GM19193 (cell line): ENCODE data around the gene SMARCAD1.

ENCODE experiments used
- POLR2A ChIP-seq: IDR thresholded peaks from 4 replicates; pipeline ENCODE4 v1.6.1; 2011; ENCODE audit not compliant: insufficient read depth, insufficient read length; ENCODE audit errors: extremely low read depth

SMARCAD1 gene

DNA sequence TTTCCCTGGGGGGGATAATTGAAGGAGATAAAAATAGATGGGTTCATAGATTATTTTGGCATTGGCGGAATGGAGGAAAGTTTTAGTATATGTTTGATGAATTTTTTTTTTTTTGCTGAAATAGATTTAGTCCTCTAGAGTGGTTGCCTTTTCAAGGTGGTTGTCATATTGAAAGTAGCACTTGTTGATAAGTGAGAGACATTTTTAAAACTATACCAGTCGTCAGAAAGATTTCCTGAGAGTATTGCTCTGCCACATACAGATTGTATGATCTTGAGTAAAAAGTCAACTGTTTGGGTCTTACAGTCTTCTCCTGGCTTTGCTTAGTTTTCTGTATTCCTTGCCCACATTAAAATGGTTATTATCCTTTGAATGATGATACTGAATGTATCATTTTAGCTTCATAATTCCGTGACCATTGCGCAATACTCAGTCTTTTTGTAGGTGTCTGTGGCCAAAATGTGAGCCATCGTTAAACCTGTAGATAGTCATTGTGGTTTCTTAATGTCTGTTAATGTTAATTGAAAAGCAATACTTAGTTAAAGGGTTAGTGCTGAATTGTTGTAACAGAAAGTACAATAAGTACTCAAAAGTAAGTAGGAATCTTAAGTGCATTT is 7.1 kb downstream of the SMARCAD1 start:
- TF ChIP-seq POLR2A: no peak

DNA sequence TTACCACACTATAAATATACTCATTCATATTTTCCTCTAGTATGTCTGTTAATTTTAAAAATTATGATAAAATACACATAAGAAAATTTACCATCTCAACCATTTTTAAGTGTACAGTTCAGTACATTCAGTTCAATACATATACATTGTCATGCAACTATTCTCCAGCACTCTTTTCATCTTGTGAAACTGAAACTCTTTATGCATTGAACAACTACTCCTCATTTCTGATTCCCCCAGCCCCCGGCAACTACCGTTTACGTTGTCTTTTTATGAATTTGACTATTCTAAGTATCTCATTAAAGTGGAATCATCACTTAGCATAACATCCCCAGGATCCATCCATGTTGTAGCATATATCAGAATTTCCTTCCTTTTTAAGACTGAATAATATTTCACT is 8.7 kb downstream of the SMARCAD1 start:
- TF ChIP-seq POLR2A: no peak

DNA sequence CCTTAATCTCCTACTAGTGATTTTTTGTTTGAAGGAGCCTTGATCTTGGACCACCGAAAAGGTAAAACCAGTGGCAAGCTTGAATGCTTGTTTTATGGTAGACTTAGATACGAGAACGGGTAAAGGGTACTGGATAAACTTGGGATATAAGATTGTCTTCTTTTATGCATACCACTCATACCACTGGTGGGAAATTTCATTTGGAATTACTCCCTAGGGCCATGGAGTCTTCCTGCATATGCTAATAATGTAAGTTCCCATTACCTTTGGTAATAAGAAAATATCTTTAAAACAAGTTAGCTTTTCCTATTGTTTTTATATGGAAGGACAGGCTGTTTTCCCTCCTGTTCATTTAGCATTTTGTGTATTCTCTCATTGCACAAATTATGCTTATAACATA is 11.7 kb downstream of the SMARCAD1 start:
- TF ChIP-seq POLR2A: no peak

DNA sequence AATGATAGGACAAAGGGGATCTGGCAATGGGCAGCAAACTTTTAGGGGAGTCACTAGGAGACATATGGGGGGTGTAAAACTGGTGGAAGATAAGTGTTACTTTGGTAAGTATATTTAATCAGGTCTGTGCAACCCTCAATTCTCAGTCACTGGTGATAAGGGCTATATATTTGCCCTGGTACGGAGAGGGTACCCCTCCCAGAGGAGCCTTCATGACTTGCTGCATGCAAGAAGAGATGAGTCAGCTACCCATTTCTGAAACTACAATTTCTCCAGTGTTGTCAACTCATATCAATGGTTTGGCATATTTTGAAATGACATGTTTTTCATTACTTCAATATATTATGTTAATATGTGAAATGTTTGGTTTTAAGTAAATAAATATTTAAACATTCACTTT is 14.3 kb downstream of the SMARCAD1 start:
- no peak for TF ChIP-seq POLR2A

DNA sequence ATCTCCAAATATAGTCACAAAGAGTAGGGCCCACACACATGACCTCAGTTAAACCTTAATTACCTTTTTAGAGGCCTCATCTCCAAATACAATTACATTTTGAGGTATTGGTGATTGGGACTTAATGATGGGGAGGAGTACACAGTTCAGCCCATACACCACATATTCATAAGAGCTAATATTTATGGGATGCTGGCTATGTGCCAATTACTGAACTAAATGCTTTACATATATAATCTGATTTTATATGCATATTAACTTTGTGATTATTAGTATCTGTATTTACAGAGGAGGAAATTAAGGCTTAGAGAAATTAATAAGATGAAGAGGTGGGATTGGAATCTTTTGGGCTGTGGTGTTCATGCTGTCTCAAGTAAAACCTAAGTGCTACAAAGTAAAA is 17.8 kb downstream of the SMARCAD1 start:
- TF ChIP-seq POLR2A: no peak

DNA sequence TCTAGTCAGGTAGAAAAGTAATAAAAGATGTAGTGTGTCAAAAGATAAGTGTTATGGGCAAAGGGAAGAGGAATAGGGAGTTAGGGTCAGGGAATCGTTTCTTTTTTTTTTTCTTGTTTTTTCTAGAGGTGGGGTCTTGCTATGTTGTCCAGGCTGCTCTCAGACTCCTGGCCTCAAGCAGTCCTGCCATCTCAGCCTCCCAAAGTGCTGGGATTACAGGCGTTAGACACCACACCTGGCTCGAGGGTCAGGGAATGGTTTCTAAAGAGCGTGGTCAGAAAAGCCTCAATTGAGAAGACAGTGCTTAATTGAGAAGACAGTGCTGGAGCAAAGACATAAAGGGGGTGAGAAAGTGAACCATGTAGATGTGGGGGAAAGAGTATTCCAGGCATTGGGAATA is 19.1 kb downstream of the SMARCAD1 start:
- no peak for TF ChIP-seq POLR2A

DNA sequence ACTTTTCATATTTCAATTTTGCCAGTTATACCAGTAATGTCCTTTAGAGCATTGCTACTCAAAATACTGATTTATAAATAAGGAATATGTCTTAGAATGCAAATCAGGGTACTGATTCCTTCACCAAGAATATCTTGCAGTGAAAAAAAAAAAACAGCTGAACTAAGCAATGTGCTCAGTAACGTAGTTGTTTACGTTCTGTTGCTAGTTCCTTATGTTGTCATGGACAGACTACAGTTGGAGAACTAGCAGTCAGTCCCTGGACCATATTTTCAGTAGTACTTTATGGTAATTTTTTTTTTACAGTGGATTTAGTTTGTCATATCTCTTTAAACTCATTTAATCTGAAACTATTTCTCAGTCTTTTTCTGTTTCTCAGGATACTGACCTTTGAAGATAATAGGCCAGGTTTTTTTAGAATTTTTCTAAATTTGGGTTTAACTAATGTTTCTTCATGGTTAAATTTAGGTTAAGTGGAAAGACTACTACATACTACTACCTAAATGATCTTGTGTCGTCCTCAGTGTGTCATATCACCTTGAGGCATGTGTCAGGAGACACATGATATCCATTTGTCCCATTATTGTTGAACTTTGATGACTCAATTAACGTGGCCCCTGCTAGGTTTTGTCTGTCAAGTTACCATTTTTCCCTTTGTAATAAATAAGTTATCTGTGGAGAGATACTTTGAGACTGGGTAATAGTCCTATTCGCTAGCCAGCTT is 21.0 kb downstream of the SMARCAD1 start:
- TF ChIP-seq POLR2A: no peak

DNA sequence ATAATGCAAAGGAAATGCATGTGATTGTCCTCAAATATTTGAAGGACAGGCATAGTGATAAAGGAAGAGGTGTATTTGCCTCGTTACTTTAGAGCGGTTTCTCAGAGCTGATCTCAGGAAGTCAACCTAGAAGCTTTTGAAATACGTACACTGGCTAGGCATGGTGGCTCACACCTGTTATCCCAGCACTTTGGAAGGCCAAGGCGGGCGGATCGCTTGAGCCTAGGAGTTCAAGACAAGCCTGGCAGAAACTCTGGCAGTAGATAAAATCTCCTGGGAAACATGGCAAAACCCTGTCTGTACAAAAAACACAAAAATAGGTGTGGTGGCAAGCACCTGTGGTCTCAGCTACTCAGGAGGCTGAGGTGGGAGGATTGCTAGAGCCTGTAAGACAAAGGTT is 24.9 kb downstream of the SMARCAD1 start:
- TF ChIP-seq POLR2A: no peak

DNA sequence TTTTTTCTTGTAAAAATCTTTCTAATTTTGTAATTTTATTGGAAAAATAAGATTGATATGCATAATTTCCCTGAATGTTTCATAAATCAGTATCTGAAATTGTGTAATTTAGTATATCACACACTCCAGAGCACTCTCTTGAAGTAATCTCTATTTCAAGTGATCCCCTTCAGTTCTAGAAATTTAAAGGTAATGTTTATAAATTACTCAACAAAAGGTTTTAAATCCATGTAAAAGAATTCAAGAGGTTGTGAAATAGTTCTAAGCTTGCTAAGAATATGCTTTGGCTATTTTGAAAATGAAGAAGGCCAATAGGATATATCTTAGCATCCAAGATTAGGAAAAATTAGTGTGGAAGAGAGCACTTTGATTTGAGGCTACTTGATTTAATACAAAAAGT is 28.2 kb downstream of the SMARCAD1 start:
- no peak for TF ChIP-seq POLR2A

DNA sequence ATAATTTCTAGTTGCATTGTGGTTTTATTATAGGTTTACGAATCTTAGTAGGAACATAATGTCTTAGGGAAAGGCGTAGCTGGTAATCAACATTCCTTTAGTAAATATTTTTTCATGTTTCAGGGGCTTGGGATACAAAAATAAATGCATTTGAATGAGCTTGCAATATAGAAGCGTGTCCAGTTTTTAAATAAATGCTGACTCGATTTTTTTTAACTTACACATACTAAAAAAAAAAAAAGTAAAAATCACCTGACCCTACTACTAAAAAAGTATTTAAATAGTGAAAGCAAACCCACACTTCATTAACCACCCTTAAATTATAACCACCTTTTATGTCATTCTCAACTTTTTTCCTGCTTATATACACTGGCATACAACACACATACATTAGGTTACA is 29.6 kb downstream of the SMARCAD1 start:
- no peak for TF ChIP-seq POLR2A

DNA sequence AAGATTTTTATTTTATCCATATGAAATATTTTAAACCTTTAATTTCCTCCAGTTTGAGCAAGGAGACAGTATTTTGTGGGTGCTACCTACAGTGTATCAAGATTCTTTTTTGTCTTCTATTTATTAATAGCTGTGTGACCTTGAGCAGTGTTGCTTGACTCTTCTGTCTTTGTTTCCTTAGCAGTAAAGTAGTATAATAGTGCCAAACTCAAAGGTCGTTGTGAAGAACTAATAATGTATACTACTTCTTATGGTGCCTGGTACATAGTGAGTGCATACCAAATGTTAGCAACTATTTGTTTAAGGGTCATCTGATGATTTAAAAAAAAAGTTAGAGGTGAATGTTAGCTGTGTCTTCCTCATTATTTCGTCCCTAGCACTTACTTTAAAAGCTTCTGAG is 30.5 kb downstream of the SMARCAD1 start:
- no peak for TF ChIP-seq POLR2A

DNA sequence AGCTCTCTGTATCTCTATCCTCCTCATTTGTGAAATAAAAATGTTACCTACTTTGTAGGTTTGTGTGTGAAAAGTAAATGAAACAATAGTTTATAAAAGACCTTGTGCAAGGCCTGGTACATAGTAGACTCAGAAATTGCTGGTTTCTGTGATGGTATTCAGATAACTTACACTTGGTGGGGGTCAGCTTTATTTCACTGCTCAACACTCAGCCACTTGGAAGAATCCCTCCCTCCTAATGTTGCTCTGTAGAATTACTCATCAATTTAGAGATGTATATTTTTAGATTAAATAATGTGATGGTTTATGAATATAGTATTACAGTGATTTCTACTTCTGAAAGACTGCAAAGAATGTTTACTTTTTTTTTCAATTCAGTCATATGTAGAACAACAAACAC is 32.7 kb downstream of the SMARCAD1 start:
- TF ChIP-seq POLR2A: no peak

DNA sequence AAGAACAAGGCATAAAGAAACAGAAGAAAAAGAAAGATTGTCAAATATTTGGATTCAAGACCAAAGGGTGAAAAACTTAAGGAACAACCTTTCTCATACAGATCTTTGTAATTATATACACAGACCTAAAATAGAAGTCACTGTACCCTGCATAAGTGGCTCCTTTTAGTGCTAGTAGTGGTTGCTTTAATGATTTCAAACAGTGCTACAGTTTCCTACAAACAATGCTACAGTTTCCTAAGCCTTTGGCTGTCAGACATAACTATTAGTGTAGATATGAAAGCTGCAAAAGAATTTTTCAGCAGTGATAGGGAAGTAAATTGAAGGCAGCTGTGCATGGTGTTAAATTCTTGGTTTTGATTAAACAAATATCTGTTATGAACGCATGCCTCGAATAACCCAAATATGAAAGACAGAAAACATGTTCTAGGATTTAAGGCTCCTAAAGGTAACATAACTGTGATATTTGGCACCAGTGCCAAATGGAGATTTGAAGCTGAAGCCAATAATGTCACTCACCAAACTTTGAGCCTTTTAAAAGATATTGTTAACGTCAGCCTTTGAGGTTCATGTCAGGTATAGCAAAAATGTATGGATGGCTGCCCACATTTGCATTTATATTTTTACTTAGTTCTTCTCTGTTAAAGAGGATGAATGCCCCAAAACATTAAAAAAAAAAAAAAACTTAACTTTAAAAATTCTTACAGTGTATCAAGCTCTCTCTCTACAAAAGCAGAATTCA is 36.6 kb downstream of the SMARCAD1 start:
- no peak for TF ChIP-seq POLR2A

DNA sequence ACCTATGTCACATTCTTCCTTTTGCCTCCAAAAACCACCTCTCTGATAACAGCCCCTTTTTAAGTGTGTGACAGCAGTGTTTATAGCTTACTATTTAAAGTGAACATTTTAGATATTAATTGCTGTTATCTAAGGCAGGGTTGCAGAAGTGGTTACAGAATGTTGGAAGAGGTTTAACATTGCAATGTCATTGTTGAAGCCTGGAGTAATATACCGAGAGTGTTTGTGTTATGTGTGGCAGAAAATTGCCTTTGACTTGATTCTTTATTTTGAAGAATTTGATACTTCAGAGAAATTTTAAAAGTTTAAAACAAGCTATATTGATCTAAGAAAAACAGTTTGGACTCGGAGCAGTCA is 37.1 kb downstream of the SMARCAD1 start:
- TF ChIP-seq POLR2A: no peak

DNA sequence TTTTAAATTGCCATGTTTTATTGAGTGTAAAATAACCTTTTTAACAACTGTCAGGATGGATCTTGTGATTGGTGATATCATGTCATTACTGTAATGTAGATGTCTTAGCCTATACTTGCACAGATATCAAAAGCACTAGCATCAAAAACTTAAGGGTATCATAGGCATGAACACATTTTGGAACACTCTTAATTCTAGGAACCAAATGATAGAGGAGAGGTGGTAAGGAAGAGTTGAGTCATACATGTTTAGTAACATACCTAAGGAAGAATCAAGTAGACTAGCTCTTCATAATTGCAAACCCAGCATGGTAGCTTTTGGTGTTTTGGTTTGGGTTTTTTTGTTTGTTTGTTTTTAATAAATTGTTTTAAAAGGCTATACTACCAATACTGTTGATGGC is 43.4 kb downstream of the SMARCAD1 start:
- TF ChIP-seq POLR2A: no peak

DNA sequence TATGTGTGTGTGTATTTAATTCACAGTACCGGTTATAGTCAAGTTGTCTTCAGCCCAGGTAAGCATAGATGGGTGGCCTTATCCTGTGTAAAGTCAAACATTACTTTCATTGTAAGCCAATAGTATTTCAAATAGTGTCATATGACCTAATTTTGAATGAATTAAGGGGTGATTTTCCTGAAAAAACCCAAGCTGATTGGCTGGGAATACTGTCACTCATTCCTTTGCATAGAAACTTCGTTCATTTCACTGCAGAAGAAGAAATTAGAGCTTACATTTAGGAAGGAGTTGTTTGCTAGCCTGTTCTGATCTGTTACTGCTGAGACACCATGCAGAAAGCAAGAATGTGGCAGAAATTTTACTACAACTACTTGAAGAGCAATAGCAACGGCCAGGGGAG is 45.4 kb downstream of the SMARCAD1 start:
- TF ChIP-seq POLR2A: no peak
